Pulmonary artery endothelial cell (primary cell): ENCODE measurements around the gene TBC1D3B. TPM values are rescaled to one million over a fixed set of nuclear protein-coding genes. Genes with fewer than 3 reads are reported as not detected.
"Not testable (repeated sequence)": the region's sequence is repeated elsewhere in the genome, so short reads cannot be mapped to it uniquely, and the experiment has no call there.

ENCODE experiments used
- DNase-seq: peaks from one replicate; pipeline ENCODE4 v3.0.0-alpha.2; 2011; ENCODE audit warnings: low read depth, low spot score
- total RNA-seq: library from RNA; depleted of rRNA; stranded (reverse); fragments of >200 nt; gene quantifications from 2 replicates; pipeline ENCODE4 v1.2.3, GENCODE V29; 2014

Gene TBC1D3B
- total RNA-seq, 1 donor from 2014 or later = 0.86 TPM

GRCh38 chr17:36201102-36201501 is 24.7 kb upstream of the TBC1D3B start:
- not testable (repeated sequence) for DNase-seq

DNA sequence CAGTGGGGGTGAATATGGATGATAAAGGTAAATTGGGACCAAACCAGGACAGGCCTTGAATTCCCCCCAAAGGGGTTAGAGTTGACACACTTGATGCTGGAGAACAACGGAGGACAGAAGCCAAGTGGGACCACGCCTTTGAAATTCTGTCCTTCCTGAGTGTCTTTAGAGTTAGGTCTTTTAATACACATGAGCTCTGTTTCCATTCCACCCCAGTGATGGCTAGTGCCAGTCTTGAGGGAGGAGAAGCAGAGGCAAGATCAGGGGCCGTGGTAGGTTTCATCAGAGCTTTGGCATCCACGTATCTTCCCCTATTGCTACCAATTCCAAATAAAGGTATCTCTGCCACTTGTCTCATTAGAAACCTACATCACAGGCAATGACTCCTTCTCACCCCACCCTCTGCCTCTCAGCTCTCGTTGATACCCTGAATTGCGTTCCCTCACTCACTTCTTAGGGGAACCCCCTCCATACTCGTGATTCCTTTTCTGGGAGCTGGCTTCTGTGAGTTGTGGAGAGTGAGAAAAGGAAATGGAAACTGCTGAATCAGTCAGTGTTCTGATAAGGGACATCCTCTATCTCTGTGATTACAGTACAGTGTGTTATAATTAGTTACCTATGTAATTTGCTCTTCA is 22.5 kb upstream of the TBC1D3B start:
- DNase-seq = no peak

DNA sequence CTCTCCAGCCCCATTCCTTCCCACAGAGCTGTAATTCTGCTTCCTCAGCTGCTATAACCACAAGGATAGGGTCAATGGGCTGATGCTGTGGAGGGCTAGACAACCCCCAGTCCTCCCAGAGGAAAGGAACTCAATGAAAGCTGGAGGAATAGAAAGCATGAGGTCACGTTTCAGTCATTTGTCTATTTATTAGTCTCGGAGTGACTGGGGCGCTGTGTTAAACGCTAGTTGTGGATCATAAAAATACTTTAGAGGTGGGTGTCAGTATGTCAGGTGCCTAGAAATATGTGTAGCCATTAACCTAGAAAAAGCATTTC is 20.9 kb upstream of the TBC1D3B start:
- no peak for DNase-seq

- DNase-seq = no peak
Observed at GRCh38 chr17:36196131-36196486, 19.7 kb upstream of the TBC1D3B start.

DNA sequence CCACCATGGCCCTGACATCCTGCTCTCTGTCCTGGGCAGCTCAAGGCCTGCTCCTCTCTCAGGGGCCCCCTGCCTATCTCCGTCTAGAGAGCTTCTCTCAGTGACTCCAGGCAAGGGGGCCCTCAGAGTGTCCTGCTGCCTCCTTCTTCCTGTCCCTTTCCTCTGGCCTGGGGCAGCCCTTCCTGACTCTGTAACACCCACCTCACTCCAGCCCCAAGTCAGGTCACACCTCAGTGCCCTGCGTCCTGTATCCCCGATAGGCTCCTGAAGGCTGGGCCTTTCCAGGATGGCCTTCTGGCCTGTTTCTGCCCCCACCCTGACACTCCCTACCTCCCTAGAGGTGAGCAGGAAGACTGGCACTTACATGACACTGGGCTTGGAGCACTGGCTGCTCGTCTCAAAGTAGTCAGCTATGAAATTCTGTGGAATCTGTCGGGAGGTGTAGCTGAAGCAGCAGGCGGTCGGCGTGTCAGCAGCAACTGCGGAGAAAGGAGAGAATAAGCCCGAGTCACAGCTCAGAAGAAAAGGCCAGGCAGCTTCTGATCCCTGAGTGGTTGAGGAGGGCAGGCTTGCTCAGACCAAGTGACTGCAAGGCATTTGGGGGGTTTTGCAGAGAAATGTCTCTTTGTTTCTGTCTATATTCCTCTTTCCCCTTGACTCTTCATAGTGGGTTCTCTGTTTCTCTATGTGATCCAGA is 19.1 kb upstream of the TBC1D3B start:
- DNase-seq = no peak

GRCh38 chr17:36194832-36195433 is 18.5 kb upstream of the TBC1D3B start:
- DNase-seq = not testable (repeated sequence)

GRCh38 chr17:36194147-36194831 is 17.9 kb upstream of the TBC1D3B start:
- not testable (repeated sequence) for DNase-seq

GRCh38 chr17:36193216-36193775 is 16.9 kb upstream of the TBC1D3B start:
- no peak for DNase-seq

DNA sequence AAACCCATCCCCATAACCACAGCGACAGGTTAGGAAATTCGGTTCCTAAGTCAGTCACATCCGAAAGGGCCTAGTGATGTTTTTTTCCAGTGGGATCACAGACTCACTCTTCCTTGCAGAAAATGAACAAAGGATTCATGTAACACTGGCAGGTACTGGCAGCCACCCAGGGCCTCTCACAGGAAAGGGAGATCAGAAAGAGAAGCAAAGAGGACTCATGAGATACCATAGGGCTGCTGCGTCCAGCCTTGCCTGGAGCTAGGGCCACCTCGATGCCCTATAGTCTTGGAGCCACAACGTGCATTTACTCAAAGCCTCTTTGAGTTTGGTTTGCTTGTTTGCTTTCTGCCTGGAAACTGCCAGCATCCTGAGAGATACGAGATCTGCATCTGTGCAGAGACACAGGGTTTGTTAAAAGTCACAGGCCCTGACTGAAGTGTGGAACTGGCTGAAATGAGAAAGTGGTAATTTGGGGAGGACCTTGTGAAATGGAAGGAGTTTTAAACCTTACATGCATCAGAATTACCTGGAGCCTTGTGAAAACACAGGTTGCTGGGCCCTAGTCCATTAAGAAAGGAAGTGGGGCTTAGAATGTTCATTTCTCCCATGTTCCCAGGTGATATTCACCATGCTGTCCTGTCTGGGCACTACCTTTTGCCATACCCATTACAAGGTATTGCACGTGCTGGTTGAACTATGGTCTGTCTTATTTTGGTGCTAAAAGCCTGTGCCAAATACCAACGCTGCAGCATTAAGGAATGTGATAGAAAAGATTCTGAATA is 14.3 kb upstream of the TBC1D3B start:
- not testable (repeated sequence) for DNase-seq

GRCh38 chr17:36189993-36190392 is 13.6 kb upstream of the TBC1D3B start:
- not testable (repeated sequence) for DNase-seq

DNA sequence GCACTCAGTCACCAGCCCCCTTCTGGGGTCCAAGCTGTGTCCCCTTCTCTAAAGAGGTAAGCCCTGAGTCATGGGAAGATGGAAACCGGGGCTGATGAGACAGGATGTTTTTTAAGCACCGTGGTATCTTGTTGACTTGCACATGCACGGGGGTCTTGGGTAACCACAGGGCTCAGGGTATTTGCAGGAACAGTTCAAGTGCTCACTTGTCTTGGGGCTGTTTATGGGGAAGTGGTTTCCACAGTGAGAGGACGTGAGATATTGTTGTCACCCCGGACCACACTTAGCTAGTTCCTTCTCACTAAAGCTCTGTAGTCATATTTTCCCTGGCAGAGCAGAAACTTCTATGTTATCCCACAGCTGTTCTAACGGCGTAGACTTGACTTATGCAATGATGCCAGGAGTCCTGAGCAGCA is 12.5 kb upstream of the TBC1D3B start:
- no peak for DNase-seq

DNA sequence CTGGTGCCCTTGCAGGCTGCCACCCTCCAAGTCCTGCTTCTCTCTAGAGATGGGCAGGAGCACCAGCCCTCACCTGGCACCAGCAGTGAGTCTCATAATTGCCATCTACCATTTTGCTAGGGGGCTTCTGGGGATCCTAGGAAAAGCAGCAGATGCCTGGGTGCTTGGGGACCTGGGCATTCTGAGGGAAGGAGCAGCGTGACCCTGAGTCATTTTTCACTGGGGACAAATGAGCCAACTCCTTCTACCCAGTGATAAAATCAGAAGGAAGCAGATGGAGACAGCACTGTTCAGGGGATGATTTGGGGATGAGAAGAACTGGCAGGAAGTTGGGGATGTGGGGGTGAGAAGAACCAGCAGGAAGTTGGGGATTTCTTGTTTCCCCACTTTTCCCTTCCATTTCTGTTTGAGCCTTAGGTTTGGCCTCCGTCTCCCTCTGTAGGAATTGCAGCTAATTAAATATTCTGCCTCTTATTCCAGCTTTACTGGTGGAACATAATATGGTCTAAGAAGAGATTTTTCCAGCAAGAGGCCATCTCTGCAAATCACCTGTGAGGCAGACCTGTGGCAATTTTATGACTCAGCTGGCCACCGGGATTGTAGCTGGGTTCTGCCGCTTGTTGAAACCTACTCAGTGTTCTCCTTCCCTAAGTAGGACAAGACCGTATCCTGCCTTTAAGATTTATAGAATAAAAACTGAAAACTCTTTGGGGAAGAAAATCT is 11.7 kb upstream of the TBC1D3B start:
- DNase-seq = not testable (repeated sequence)

DNA sequence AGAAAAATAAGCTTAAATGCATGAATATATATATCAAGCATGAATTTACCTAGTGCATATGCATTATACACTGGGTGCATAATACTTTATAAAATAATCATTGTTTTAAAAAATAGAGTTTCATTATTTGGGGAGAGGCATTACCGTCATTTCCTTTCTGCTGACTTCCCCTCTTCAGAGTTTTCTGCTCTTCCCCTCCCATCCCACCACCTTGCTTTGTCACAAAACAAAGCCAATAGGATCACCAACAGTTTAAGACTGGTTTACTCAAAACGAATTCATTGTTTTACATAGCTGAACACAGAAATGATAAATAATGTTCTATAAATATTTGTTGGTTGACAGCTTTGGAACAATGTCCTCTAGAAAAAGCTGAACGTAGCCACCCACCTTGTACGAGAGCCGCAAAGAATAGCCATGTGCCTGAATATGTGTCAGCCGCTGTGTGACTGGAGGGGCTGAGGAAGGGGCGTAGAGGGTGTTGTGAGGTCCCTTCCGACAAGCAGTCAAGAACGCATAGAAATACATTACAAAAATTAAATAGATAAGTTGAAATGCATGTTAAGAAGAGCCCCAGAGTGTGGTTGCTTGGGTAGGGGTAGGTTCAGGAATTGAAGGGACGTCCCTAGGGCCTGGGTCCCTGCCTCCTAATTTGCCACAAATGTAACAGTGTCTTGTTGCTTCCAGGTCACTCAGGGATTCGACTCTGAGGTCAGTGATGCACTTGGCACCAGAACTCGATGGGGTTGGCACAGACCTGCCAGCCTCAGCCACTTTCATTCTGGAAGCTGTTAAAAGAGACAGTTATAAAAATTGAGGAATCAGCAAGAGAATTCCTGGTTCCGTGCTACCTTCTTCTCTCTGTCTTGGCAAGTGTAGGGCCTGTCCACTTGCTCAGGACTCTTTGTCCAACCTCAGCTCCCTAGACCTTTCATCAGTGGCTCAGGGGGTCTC is 10.7 kb upstream of the TBC1D3B start:
- not testable (repeated sequence) for DNase-seq

- DNase-seq = no peak
Observed at GRCh38 chr17:36185416-36185815, 9.0 kb upstream of the TBC1D3B start.

GRCh38 chr17:36184023-36184765 is 7.8 kb upstream of the TBC1D3B start:
- no peak for DNase-seq

- no peak for DNase-seq
Observed at GRCh38 chr17:36183001-36183971, 6.8 kb upstream of the TBC1D3B start.

GRCh38 chr17:36182176-36183000 is 6.0 kb upstream of the TBC1D3B start:
- no peak for DNase-seq
